Motor neuron (in vitro differentiated cells): Measurements from ENCODE around the gene HCFC1. TPM values are rescaled to one million over a fixed set of nuclear protein-coding genes. Genes with fewer than 3 reads are reported as not detected.

Experiments
- ATAC-seq, 8 experiments: fragments of 200-7000 bp; cut with Tn5 transposase; replicated peaks in 6 of 8; 2 replicates each; pipeline ENCODE4 v1.8.0; 2021; ENCODE audit warnings: mild to moderate bottlenecking in 8 of 8, moderate library complexity in 8 of 8
- H3K27ac ChIP-seq, 2 donors: fragments of 250-450 bp; sonication (Bioruptor Pico); 2 replicates each; pipeline ENCODE4 v1.9.0; 2021; ENCODE audit warnings: antibody characterized with exemption in 2 of 2, mild to moderate bottlenecking in 2 of 2, moderate library complexity in 1 of 2
- H3K4me1 ChIP-seq, 2 donors: fragments of 250-450 bp; sonication (Bioruptor Pico); replicated peaks in 1 of 2; 2 replicates each; pipeline ENCODE4 v1.6.1; 2021; ENCODE audit warnings: antibody characterized with exemption in 2 of 2, mild to moderate bottlenecking in 2 of 2, moderate library complexity in 1 of 2
- H3K4me3 ChIP-seq, 5 donors: fragments of 250-450 bp; sonication (Bioruptor Pico); 2 replicates each; pipeline ENCODE4 v1.9.0; 2021; ENCODE audit warnings: antibody characterized with exemption in 5 of 5, mild to moderate bottlenecking in 5 of 5, moderate library complexity in 4 of 5
- WGBS, 10 experiments: fragments of 450-650 bp; shearing (Covaris generic); methylation state at CpG; one replicate each; pipeline ENCODE4 v1.0.0; 2022; 5-methylcytosine and 5-hydroxymethylcytosine counted together
- in situ Hi-C, 9 experiments: fragments of 400-800 bp; cut with MboI; loops; one replicate each; pipeline ENCODE4 v1.15.0; 2021; ENCODE audit warnings: low sequenced_read_pairs in 9 of 9, low pct_unique_long_range_greater_than_20kb in 2 of 9; ENCODE audit not compliant: unreplicated experiment in 9 of 9
- total RNA-seq, 8 experiments: library from RNA; unstranded; fragments of 300-600 nt; gene quantifications; 2 replicates each; pipeline versions ENCODE4 v1.2.3 to v1.2.4, GENCODE V29; 2022

HCFC1 gene
- total RNA-seq, 8 experiments from 2014 or later = 11.8 to 52.2 (median 21.4) TPM

DNA sequence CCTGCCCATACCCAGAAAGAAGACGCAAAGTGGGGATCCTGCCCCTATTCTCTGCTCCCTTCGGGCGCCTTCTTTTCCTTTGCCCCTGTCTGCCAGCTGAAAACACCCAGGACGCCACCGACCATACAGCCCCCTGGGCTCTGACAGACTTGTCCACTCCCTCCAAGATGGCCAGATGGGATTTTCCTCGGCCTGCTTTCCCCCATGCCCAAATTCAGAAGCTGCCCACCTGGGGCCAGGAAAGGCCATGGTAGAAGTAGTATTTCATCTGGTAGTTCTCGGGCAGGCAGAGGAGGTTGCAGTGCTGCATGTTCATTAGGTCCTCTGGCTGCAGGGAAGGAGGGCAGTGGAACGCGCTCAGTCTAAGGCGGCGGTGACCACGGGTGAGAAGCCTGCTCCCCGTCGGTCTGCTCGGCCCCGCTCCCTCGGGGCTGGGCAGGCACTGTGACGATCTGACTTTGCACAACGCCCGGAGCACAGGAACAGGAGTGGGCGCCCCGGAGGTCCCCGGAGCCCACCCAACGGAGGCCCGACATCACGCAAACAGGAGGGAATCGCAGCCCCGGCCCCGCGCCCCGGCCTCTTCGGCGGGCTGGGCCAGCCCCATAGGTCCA lies 37.4 kb downstream of the HCFC1 start:
- H3K27ac ChIP-seq = peak overlapping the region; percentile 68 to 83

GRCh38 chrX:153933748-153934147 lies 37.9 kb downstream of the HCFC1 start:
- Histone ChIP-seq H3K4me3 (peak overlapping the region; percentile 64 to 96 (median 88)), H3K4me1 (peaks cover 10% of the 10 kb centered on the region in 2 donors), H3K27ac (no peak overlapping the region)
- 0 to 25% (median 0%) methylated on average over 1 to 4 of the region's 7 CpGs; no CpG with 5 or more reads in 7 of the 10 experiments for WGBS, 10 experiments
- in situ Hi-C loops = no loop called here
- no peak for ATAC-seq

More for the DNA sequence above, 37.4 kb downstream of the HCFC1 start:
- WGBS, 10 experiments = 0 to 40% methylated on average over 2 of the region's 33 CpGs; no CpG with 5 or more reads in 8 of the 10 experiments
- peak; percentile 7 to 34 (median 22) for ATAC-seq
- in situ Hi-C loops = no loop called here
- Histone ChIP-seq H3K4me1 (peaks cover 6 to 7% of the 10 kb centered on the region in 2 donors), H3K4me3 (peak overlapping the region; percentile 64 to 96 (median 88))

- 50% methylated on average over 3 of the region's 13 CpGs; no CpG with 5 or more reads in 9 of the 10 experiments for WGBS, 10 experiments
- peaks cover 10 to 12% of the 10 kb centered on the region in 2 donors for H3K4me1 ChIP-seq
- no peak overlapping the region for H3K4me3 ChIP-seq
- H3K27ac ChIP-seq = no peak overlapping the region
- in situ Hi-C loops = no loop called here
- ATAC-seq = no peak
These were observed 39.2 kb downstream of the HCFC1 start for GRCh38 chrX:153932220-153932915.

DNA sequence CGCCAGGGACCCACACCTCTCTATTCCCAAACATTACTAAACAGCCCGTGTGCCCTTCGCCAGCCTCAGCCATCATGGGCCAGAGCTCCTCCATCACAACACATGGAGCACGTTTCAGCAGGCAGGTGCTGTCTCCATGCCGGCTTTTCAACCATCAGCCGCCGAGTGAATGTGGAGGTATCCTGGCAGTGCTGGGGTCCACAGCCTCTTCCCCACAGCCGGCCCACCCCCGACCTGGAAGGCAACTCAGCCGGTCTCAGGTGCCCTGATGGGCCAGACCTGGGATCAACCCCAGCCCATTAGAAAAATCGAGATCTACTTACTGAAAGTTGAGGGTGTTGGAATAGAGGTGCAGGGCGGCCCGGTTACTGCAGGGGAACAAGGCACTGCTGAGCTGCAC lies 39.9 kb downstream of the HCFC1 start:
- no peak for ATAC-seq
- in situ Hi-C loops = no loop called here
- Histone ChIP-seq H3K4me3 (no peak overlapping the region), H3K4me1 (peaks cover 14 to 17% of the 10 kb centered on the region in 2 donors), H3K27ac (no peak overlapping the region)
- no CpG with 5 or more reads among the region's 13 CpGs for WGBS, 10 experiments

GRCh38 chrX:153931151-153931550 lies 40.5 kb downstream of the HCFC1 start:
- Histone ChIP-seq H3K4me1 (peaks cover 20 to 23% of the 10 kb centered on the region in 2 donors), H3K4me3 (no peak overlapping the region), H3K27ac (no peak overlapping the region)
- WGBS, 10 experiments = 80% methylated on average over 2 of the region's 8 CpGs; no CpG with 5 or more reads in 9 of the 10 experiments
- in situ Hi-C loops = no loop called here
- no peak for ATAC-seq

DNA sequence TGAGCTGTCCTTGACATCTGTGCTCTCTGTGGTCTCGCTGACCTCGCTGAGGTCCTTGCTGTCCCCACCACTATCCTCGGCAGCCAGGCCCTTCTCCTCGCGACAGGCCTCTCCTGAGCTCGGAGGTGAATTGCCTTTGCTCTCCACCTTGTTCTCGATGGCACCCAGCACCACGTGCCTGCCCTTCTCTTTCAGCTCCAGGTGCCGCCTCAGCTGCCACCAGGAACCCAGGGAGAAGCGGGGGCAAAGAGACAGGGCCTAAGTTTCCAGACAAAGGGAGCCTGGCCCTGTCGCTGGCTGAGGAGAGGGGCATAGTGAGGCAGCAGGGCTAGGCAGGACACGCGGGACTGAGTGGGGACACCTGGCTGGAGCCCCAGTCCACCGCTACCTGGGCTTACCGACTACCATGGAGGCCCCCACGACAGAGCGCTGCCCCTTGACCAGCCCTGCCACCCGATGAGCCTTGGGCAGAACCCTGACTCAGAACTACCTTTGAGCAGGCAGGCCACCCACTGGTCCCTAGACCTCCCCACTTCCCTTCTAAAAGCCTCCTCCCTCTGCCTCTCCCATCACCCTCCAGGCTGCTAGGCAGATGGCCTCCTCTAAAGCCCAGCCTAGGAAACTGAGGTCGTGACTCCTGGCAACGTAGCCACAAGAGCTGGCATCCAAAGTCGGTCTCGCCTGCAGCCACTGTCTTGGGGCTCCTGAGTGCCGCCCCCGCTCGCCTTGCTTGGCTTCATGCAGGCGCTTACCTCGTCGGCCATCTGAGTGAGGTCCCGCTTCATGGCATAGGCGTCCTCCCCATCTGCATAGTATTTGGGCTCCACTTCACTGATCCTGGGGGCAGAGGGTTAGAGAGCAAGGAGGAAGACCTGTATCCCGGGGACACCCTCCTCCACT lies 41.4 kb downstream of the HCFC1 start:
- WGBS, 10 experiments = 79% methylated on average over 2 of the region's 31 CpGs; no CpG with 5 or more reads in 9 of the 10 experiments
- in situ Hi-C loops = no loop called here
- Histone ChIP-seq H3K4me3 (no peak overlapping the region), H3K27ac (no peak overlapping the region), H3K4me1 (peaks cover 23 to 27% of the 10 kb centered on the region in 2 donors)
- ATAC-seq = no peak

DNA sequence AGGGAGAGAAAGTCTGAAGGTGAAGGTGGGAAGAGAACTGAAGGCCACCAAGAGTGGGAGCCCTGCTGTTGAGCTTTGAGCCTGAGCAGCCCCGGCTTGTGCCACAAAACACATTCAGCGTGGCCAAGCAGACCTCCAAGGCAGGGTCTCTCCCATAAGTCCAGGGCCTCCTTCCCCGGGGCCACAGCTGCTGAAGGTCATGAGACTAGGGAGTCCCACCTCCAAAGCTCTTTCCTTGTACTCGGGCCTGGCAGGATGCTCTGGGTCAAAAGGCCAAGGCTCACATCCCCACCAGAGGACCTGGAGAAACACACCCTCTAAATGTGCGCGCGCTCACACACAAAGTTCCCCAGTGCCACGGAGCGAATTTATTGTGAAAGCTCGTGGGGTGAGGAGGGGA lies 42.0 kb downstream of the HCFC1 start:
- no peak for ATAC-seq
- Histone ChIP-seq H3K4me1 (peaks cover 25 to 27% of the 10 kb centered on the region in 2 donors), H3K4me3 (no peak overlapping the region), H3K27ac (no peak overlapping the region)
- whole genome bisulfite sequencing, 10 experiments = 60% methylated on average over 1 of the region's 10 CpGs; no CpG with 5 or more reads in 9 of the 10 experiments
- in situ Hi-C loops = no loop called here

- ATAC-seq = peak in 3 of 8 experiments; percentile 5 to 9 (median 5)
- H3K4me3 ChIP-seq = peak overlapping the region; percentile 2 to 22 (median 21)
- H3K27ac ChIP-seq = peak overlapping the region; percentile 27 to 58
These were observed 42.8 kb downstream of the HCFC1 start for GRCh38 chrX:153928846-153929245.

GRCh38 chrX:153927922-153928760 lies 43.5 kb downstream of the HCFC1 start:
- Histone ChIP-seq H3K4me3 (peak overlapping the region; percentile 48 to 88 (median 62)), H3K27ac (peak overlapping the region; percentile 98 to 99), H3K4me1 (peaks cover 20 to 23% of the 10 kb centered on the region in 2 donors)
- peak; percentile 80 to 92 (median 88) for ATAC-seq
- 0 to 47% methylated on average over 5 to 10 of the region's 76 CpGs; no CpG with 5 or more reads in 8 of the 10 experiments for WGBS, 10 experiments
- in situ Hi-C loops = no loop called here

More at GRCh38 chrX:153928846-153929245, 42.8 kb downstream of the HCFC1 start:
- in situ Hi-C loops = no loop called here
- WGBS, 10 experiments = 0 to 47% methylated on average over 2 to 8 of the region's 9 CpGs; no CpG with 5 or more reads in 8 of the 10 experiments
- peaks cover 25 to 26% of the 10 kb centered on the region in 2 donors for H3K4me1 ChIP-seq

- 0 to 40% (median 0%) methylated on average over 1 to 3 of the region's 8 CpGs; no CpG with 5 or more reads in 7 of the 10 experiments for WGBS, 10 experiments
- H3K27ac ChIP-seq = peak overlapping the region; percentile 98 to 99
- peak overlapping the region; percentile 48 to 88 (median 62) for H3K4me3 ChIP-seq
- peak in 5 of 8 experiments; percentile 1 to 3 (median 2) for ATAC-seq
- peaks cover 20 to 23% of the 10 kb centered on the region in 2 donors for H3K4me1 ChIP-seq
- in situ Hi-C loops = no loop called here
These were observed 44.0 kb downstream of the HCFC1 start for GRCh38 chrX:153927672-153927921.

DNA sequence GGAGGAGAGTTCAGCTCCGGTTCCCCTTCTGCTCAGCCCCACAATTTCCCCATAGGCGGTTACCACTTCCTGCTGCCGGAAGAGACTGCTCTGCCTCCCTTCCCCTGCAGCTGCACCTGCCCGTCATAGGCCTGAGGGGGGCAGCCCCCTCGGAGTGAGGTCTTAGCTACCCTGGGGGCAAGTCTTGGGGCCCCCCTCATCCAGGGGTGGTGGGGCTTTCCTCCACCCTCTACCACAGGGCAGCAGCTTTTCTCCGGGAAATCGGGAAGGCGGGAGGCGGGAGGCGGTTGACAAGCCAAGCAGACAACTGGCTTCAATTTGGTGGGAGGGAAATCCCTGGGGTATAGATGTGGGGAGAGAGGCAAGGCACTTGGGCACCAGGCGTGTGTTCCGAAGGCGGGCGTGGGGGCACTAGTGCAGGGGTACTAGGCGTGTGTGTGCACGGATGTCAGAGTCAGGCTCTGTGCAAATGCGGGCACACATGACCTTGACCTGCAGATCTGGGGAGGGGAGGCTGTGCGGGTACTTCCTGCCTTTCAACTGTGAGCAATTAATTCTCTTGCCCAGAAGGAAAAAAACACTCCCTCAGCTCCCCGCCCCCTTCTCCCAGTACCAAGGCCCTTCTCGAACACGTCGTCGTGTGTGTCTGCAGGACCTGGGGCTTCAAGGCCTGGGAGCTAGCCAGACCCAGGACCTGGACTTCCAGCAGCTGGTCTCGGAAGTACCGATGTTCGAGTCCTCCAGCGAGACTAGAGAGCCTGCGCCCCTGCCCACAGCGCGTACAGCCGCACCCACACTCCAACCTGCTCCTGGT lies 44.6 kb downstream of the HCFC1 start:
- in situ Hi-C loops = no loop called here
- WGBS, 10 experiments = 0 to 31% methylated on average over 1 to 8 of the region's 31 CpGs; no CpG with 5 or more reads in 8 of the 10 experiments
- peak overlapping the region; percentile 48 to 88 (median 62) for H3K4me3 ChIP-seq
- H3K27ac ChIP-seq = peak overlapping the region; percentile 98 to 99
- ATAC-seq = peak in 5 of 8 experiments; percentile 0 to 19 (median 10)
- H3K4me1 ChIP-seq = peaks cover 25 to 26% of the 10 kb centered on the region in 2 donors

- peak overlapping the region in 2 of 5 donors; percentile 62 to 88 for H3K4me3 ChIP-seq
- peak overlapping the region; percentile 98 to 99 for H3K27ac ChIP-seq
These were observed 45.1 kb downstream of the HCFC1 start for GRCh38 chrX:153926552-153926857.

More at GRCh38 chrX:153926552-153926857, 45.1 kb downstream of the HCFC1 start:
- in situ Hi-C loops = no loop called here
- WGBS, 10 experiments = no CpG with 5 or more reads among the region's 4 CpGs
- no peak for ATAC-seq
- peaks cover 31% of the 10 kb centered on the region in 2 donors for H3K4me1 ChIP-seq
